ENCODE results near the gene BAIAP2.
A peak's percentile ranks its signal among the peaks of the same experiment; 100 is the strongest.
"Not testable (repeated sequence)": the region's sequence is repeated elsewhere in the genome, so short reads cannot be mapped to it uniquely, and the experiment has no call there.

BAIAP2 gene

GRCh38 chr17:81137248-81137647 lies 102.3 kb downstream of the BAIAP2 start:
- no peak for DNase-seq (ENCODE audit: low read depth in 2 of 2)

GRCh38 chr17:81138083-81138482 lies 103.1 kb downstream of the BAIAP2 start:
- no peak for DNase-seq (ENCODE audit: low read depth in 2 of 2)

GRCh38 chr17:81138500-81138899 lies 103.5 kb downstream of the BAIAP2 start:
- DNase-seq (ENCODE audit: low read depth in 2 of 2) = no peak

- no peak for DNase-seq (ENCODE audit: low read depth in 2 of 2)
These were observed 104.5 kb downstream of the BAIAP2 start for GRCh38 chr17:81139428-81139827.

- no peak for DNase-seq (ENCODE audit: low read depth in 2 of 2)
These were observed 105.1 kb downstream of the BAIAP2 start for GRCh38 chr17:81140018-81140417.

- DNase-seq (ENCODE audit: low read depth in 2 of 2) = no peak
These were observed 105.7 kb downstream of the BAIAP2 start for GRCh38 chr17:81140695-81141094.

- DNase-seq (ENCODE audit: low read depth in 2 of 2) = peak; percentile 12 to 25
These were observed 107.6 kb downstream of the BAIAP2 start for GRCh38 chr17:81142301-81143199.

- no peak for DNase-seq (ENCODE audit: low read depth in 2 of 2)
These were observed 108.2 kb downstream of the BAIAP2 start for GRCh38 chr17:81143200-81143527.

- no peak for DNase-seq (ENCODE audit: low read depth in 2 of 2)
These were observed 108.9 kb downstream of the BAIAP2 start for GRCh38 chr17:81143717-81144422.

GRCh38 chr17:81144423-81144781 lies 109.5 kb downstream of the BAIAP2 start:
- DNase-seq (ENCODE audit: low read depth in 2 of 2) = no peak

GRCh38 chr17:81146208-81146607 lies 111.3 kb downstream of the BAIAP2 start:
- DNase-seq (ENCODE audit: low read depth in 2 of 2) = not testable (repeated sequence)

- DNase-seq (ENCODE audit: low read depth in 2 of 2) = no peak
These were observed 112.8 kb downstream of the BAIAP2 start for GRCh38 chr17:81147701-81148100.

- DNase-seq (ENCODE audit: low read depth in 2 of 2) = no peak
These were observed 113.6 kb downstream of the BAIAP2 start for GRCh38 chr17:81148571-81148970.

- DNase-seq (ENCODE audit: low read depth in 2 of 2) = no peak
These were observed 114.1 kb downstream of the BAIAP2 start for GRCh38 chr17:81148986-81149533.

- DNase-seq (ENCODE audit: low read depth in 2 of 2) = no peak
These were observed 115.6 kb downstream of the BAIAP2 start for GRCh38 chr17:81150377-81151077.

GRCh38 chr17:81151278-81151677 lies 116.3 kb downstream of the BAIAP2 start:
- no peak for DNase-seq (ENCODE audit: low read depth in 2 of 2)

GRCh38 chr17:81152288-81152828 lies 117.4 kb downstream of the BAIAP2 start:
- no peak for DNase-seq (ENCODE audit: low read depth in 2 of 2)

GRCh38 chr17:81153340-81153803 lies 118.4 kb downstream of the BAIAP2 start:
- no peak for DNase-seq (ENCODE audit: low read depth in 2 of 2)

- not testable (repeated sequence) for DNase-seq (ENCODE audit: low read depth in 2 of 2)
These were observed 119.1 kb downstream of the BAIAP2 start for GRCh38 chr17:81154016-81154415.

- no peak for DNase-seq (ENCODE audit: low read depth in 2 of 2)
These were observed 120.0 kb downstream of the BAIAP2 start for GRCh38 chr17:81154961-81155360.

- DNase-seq (ENCODE audit: low read depth in 2 of 2) = no peak
These were observed 122.2 kb downstream of the BAIAP2 start for GRCh38 chr17:81156866-81157805.

Measured in stimulated activated CD8-positive, alpha-beta memory T cell treated with anti-CD3 and anti-CD28 coated beads, Interleukin-7, amount 100 ng/mL, for 4 hours (primary cell).